K562 (cell line): ENCODE measurements around the gene ADAT3. TPM values are rescaled to one million over a fixed set of nuclear protein-coding genes. Genes with fewer than 3 reads are reported as not detected.

Experiments
- CEBPB ChIP-seq: fragments of 450-650 bp; IDR thresholded peaks from 2 replicates; pipeline ENCODE4 v1.6.1; 2016; ENCODE audit warnings: missing genetic modification characterization, missing compliant biosample characterization
- CSDE1 ChIP-seq, 2 experiments: fragments of 450-650 bp; IDR thresholded peaks; 2 replicates each; pipeline ENCODE4 v1.6.1; 2016; ENCODE audit warnings: mild to moderate bottlenecking in 1 of 2
- CTCF ChIP-seq, 3 experiments: IDR thresholded peaks in 2 of 3; conservative IDR thresholded peaks in 1 of 3; 2 replicates each; pipeline ENCODE4 v1.5.1; 2011 to 2012; ENCODE audit warnings: low read length in 3 of 3, mild to moderate bottlenecking in 3 of 3, control low read depth in 2 of 3, improper control_type of control experiment in 1 of 3, inconsistent platforms in 1 of 3, low read depth in 1 of 3, mixed read lengths in 1 of 3, moderate library complexity in 1 of 3; ENCODE audit not compliant: insufficient read depth in 2 of 3
- CXXC5 ChIP-seq: fragments of 250-450 bp; sonication (Bioruptor Pico); IDR thresholded peaks from 2 replicates; pipeline ENCODE4 v1.8.0; 2022; ENCODE audit warnings: inconsistent platforms, mild to moderate bottlenecking, moderate library complexity
- EGR1 ChIP-seq: fragments of 450-650 bp; conservative IDR thresholded peaks from 2 replicates; pipeline ENCODE4 v1.6.1; 2017; ENCODE audit warnings: mild to moderate bottlenecking
- FOXJ2 ChIP-seq: fragments of 200-800 bp; sonication (Bioruptor generic); IDR thresholded peaks from 2 replicates; pipeline ENCODE4 v1.6.1; 2016; ENCODE audit warnings: missing genetic modification characterization, missing compliant biosample characterization
- FOXJ3 ChIP-seq: sonication (generic); formaldehyde crosslinking; IDR thresholded peaks from 2 replicates; pipeline ENCODE4 v1.4.0; 2020; ENCODE audit warnings: mild to moderate bottlenecking, missing genetic modification reagents
- HINFP ChIP-seq: fragments of 450-650 bp; conservative IDR thresholded peaks from 2 replicates; pipeline ENCODE4 v1.6.1; 2016; ENCODE audit warnings: missing genetic modification characterization, low read depth, mild to moderate bottlenecking, control low read depth, missing compliant biosample characterization
- MTA1 ChIP-seq: fragments of 450-650 bp; IDR thresholded peaks from 2 replicates; pipeline ENCODE4 v1.6.1; 2017; ENCODE audit warnings: borderline replicate concordance
- MYC ChIP-seq, 2 experiments: fragments of 250-450 bp in 1 of 2; sonication (Bioruptor Pico) in 1 of 2; IDR thresholded peaks; 2 replicates each; pipeline versions ENCODE4 v1.5.1 to v1.6.1; 2012 to 2021; ENCODE audit warnings: low read depth in 2 of 2, borderline replicate concordance in 1 of 2, improper control_type of control experiment in 1 of 2, low read length in 1 of 2, mild to moderate bottlenecking in 1 of 2, moderate library complexity in 1 of 2
- NEUROD1 ChIP-seq: fragments of 150-350 bp; IDR thresholded peaks from 2 replicates; pipeline ENCODE4 v1.6.1; 2014; ENCODE audit warnings: borderline replicate concordance, low read length, low read depth; ENCODE audit not compliant: partially characterized antibody
- PHF21A ChIP-seq: fragments of 450-650 bp; IDR thresholded peaks from 2 replicates; pipeline ENCODE4 v1.6.1; 2017; ENCODE audit warnings: low read depth, borderline replicate concordance
- RBBP5 ChIP-seq: fragments of 200-600 bp; sonication (generic); IDR thresholded peaks from 2 replicates; pipeline ENCODE4 v1.6.1; 2012; ENCODE audit warnings: borderline replicate concordance, mild to moderate bottlenecking, low read length, control low read depth, inconsistent platforms; ENCODE audit not compliant: insufficient read depth, poor library complexity, severe bottlenecking
- RCOR1 ChIP-seq, 2 experiments: IDR thresholded peaks; 2 replicates each; pipeline ENCODE4 v1.6.1; 2012; ENCODE audit warnings: low read depth in 2 of 2, low read length in 2 of 2, borderline replicate concordance in 1 of 2, improper control_type of control experiment in 1 of 2
- SAP30 ChIP-seq: fragments of 200-600 bp; sonication (generic); IDR thresholded peaks from 2 replicates; pipeline ENCODE4 v1.6.1; 2012; ENCODE audit warnings: borderline replicate concordance, low read depth, mild to moderate bottlenecking, moderate library complexity, low read length, control low read depth, inconsistent platforms; ENCODE audit not compliant: insufficient read depth, poor library complexity, severe bottlenecking
- SMAD1 ChIP-seq: fragments of 150-350 bp; IDR thresholded peaks from 2 replicates; pipeline ENCODE4 v1.6.1; 2014; ENCODE audit warnings: low read length, low read depth; ENCODE audit not compliant: partially characterized antibody
- TFAP4 ChIP-seq: sonication (generic); formaldehyde crosslinking; IDR thresholded peaks from 2 replicates; pipeline ENCODE4 v1.8.0; 2022; ENCODE audit warnings: missing genetic modification reagents, mild to moderate bottlenecking, moderate library complexity, borderline replicate concordance
- polyA plus RNA-seq, 8 experiments: library from polyadenylated mRNA; depleted of rRNA in 4 of 8; stranded (reverse) in 5 of 8; unstranded in 3 of 8; fragments of >200 nt; fragmentation: Nextera tagmentation in 2 of 8; fragmentation: Illumina TruSeq in 1 of 8; extraction: Ambion mirVana in 2 of 8; extraction: Trizol in 1 of 8; gene quantifications; 2 replicates each; pipeline versions ENCODE4 v1.2.1 to v1.2.3, GENCODE V29; 2011 to 2014; ENCODE audit warnings: inconsistent platforms in 1 of 8, missing spikeins in 1 of 8
- total RNA-seq, 7 experiments: library from RNA; depleted of rRNA in 6 of 7; stranded (reverse); fragments of >200 nt in 6 of 7; fragmentation: Illumina TruSeq in 2 of 7; extraction: Trizol in 2 of 7; gene quantifications; 2 replicates each; pipeline versions ENCODE4 v1.2.1 to v1.2.3, GENCODE V29; 2011 to 2021; ENCODE audit warnings: low replicate concordance in 1 of 7
- TF ChIP-seq, protein P1 (sequence below), 2 experiments: fragments of 450-650 bp; conservative IDR thresholded peaks; 2 replicates each; pipeline ENCODE4 v1.6.1; 2017; ENCODE audit warnings: mild to moderate bottlenecking in 2 of 2, moderate library complexity in 2 of 2

The ADAT3 gene
- total and polyA plus RNA-seq, 9 of the 15 experiments (the other 6 are each of a cell fraction or from before 2014, with no cell fraction given): 0.67 to 15.6 (median 7.8) TPM; not detected in 4

DNA sequence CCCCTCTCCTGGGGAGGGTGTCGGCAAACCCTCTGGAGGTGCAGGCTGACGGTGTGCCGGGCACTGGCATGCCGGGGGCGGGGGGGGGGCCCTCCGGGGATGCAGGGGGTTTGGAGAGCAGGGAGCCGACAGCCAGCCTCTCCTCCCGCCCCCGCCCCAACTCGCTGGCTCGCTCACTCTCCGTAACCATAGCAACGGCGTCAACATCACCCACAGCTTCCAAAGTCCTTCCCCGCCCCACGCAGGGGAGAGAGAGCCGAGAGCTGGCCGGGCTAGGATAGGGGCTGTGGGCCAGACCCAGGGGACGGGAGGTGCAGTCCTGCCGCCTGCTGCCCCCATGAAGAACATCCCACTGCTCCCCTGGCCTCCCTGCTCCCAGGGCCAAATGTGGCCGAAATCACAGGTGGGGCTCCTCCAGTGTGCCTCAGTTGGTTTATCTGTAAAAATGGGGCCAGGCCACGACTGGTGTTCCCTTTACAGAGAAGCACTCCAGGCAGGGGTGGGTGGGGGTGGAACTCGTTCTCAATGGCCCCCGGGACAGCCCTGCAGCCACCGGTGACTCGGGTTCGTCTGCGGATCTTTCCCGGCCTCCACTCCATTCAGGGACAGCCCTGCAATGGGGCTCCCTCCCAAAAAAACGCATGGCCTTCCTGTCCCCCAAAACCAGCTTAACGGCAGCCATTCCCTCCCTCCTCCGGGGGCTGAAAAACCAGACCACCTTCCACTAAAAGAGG lies 45.0 kb upstream of the ADAT3 start (continued):
- TF ChIP-seq RBBP5: peak; percentile 32
- 0 out of 2 replicates have a peak, but pooled peaks have one; percentile 36 for TF ChIP-seq MTA1
- peak in 1 of 2 experiments; percentile 56; a peak in 1 of 4 replicates for TF ChIP-seq RCOR1 (IDR thresholded peaks at IDR 0.05; ENCODE audit: borderline replicate concordance in 1 of 2, low read depth in 2 of 2, low read length in 2 of 2)
- TF ChIP-seq, protein P1, sequence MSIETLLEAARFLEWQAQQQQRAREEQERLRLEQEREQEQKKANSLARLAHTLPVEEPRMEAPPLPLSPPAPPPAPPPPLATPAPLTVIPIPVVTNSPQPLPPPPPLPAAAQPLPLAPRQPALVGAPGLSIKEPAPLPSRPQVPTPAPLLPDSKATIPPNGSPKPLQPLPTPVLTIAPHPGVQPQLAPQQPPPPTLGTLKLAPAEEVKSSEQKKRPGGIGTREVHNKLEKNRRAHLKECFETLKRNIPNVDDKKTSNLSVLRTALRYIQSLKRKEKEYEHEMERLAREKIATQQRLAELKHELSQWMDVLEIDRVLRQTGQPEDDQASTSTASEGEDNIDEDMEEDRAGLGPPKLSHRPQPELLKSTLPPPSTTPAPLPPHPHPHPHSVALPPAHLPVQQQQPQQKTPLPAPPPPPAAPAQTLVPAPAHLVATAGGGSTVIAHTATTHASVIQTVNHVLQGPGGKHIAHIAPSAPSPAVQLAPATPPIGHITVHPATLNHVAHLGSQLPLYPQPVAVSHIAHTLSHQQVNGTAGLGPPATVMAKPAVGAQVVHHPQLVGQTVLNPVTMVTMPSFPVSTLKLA (conservative IDR thresholded peaks at IDR 0.05): peak; percentile 31 to 64; a peak in 2 of 4 replicates
- peak; percentile 3 for TF ChIP-seq SAP30
- no peak for TF ChIP-seq CEBPB (tag)
- TF ChIP-seq FOXJ2 (tag): peak; percentile 99
- TF ChIP-seq SMAD1: peak; percentile 22
- TF ChIP-seq TFAP4: peak; percentile 30; the same call in 1 of the 2 replicates
- peak in 1 of 2 experiments; percentile 94; a peak in 1 of 4 replicates for TF ChIP-seq CSDE1 (IDR thresholded peaks at IDR 0.05)
- peak; percentile 84 for TF ChIP-seq EGR1
- no peak for TF ChIP-seq PHF21A
- TF ChIP-seq FOXJ3 (CRISPR knock-in tag): peak; percentile 92
- 0 out of 6 replicates have a peak, but pooled peaks of 1 of the 3 experiments have one; percentile 10 for TF ChIP-seq CTCF (IDR thresholded peaks at IDR 0.05 in 2 of 3, conservative IDR thresholded peaks at IDR 0.05 in 1 of 3; ENCODE audit: insufficient read depth in 2 of 3, low read depth in 1 of 3, low read length in 3 of 3)
- TF ChIP-seq NEUROD1: peak; percentile 59
- TF ChIP-seq CXXC5 (CRISPR knock-in tag): peak; percentile 37; the same call in 1 of the 2 replicates
- no peak for TF ChIP-seq HINFP (tag)
- 0 out of 2 replicates have a peak, but pooled peaks have one; percentile 11 for TF ChIP-seq MYC (IDR thresholded peaks at IDR 0.05; ENCODE audit: low read depth, low read length)
- TF ChIP-seq MYC (CRISPR knock-in tag; IDR thresholded peaks at IDR 0.05; ENCODE audit: borderline replicate concordance, low read depth): no peak
